Common myeloid progenitor, CD34-positive (primary cell): ENCODE results near the gene NPFFR2.

Experiments used
- CTCF ChIA-PET: fragments of 350-600 bp; sonication (Branson Sonifier 250); formaldehyde crosslinking; loops from one replicate; lab custom pipeline; 2021; ENCODE audit warnings: antibody characterized with exemption; lab: Charles Lee
- POLR2A ChIA-PET: fragments of 350-600 bp; sonication (Branson Sonifier 250); formaldehyde crosslinking; loops from one replicate; lab custom pipeline; 2021; ENCODE audit warnings: antibody characterized with exemption; lab: Charles Lee
- DNase-seq, 3 donors: peaks; one replicate each; pipeline versions ENCODE4 v3.0.0 to v3.0.0-alpha.2; 2013
- H3K27ac ChIP-seq, 2 experiments: 1 replicate in 1 of 2; 2 replicates in 1 of 2; pipeline ENCODE4 v1.7.0; 2013; ENCODE audit warnings: inconsistent platforms in 2 of 2, low read length in 2 of 2, mild to moderate bottlenecking in 2 of 2, low read depth in 1 of 2, moderate library complexity in 1 of 2; ENCODE audit not compliant: severe bottlenecking in 2 of 2, insufficient read depth in 1 of 2, poor library complexity in 1 of 2
- H3K27me3 ChIP-seq, 5 experiments: replicated peaks in 2 of 5; 1 replicate in 3 of 5; 2 replicates in 2 of 5; pipeline versions ENCODE4 v1.6.1 to v1.7.0; 2013; ENCODE audit warnings: low read length in 4 of 5, mild to moderate bottlenecking in 2 of 5, moderate library complexity in 2 of 5, inconsistent platforms in 1 of 5; ENCODE audit not compliant: insufficient read depth in 5 of 5, control insufficient read depth in 4 of 5
- H3K36me3 ChIP-seq, 4 experiments: 1 replicate in 2 of 4; 2 replicates in 2 of 4; pipeline versions ENCODE4 v1.6.1 to v1.7.0; 2013; ENCODE audit warnings: low read length in 3 of 4, control low read depth in 1 of 4, mild to moderate bottlenecking in 1 of 4; ENCODE audit not compliant: control insufficient read depth in 4 of 4, insufficient read depth in 4 of 4
- H3K4me1 ChIP-seq, 4 experiments: 1 replicate in 3 of 4; 2 replicates in 1 of 4; pipeline versions ENCODE4 v1.6.1 to v1.7.1; 2013; ENCODE audit warnings: low read length in 3 of 4, mild to moderate bottlenecking in 3 of 4, control low read depth in 1 of 4, inconsistent platforms in 1 of 4, moderate library complexity in 1 of 4; ENCODE audit not compliant: control insufficient read depth in 4 of 4, insufficient read depth in 4 of 4; ENCODE audit errors: control extremely low read depth in 1 of 4
- H3K4me3 ChIP-seq, 7 experiments: 1 replicate in 4 of 7; 2 replicates in 3 of 7; pipeline versions ENCODE4 v1.5.1 to v1.7.0; 2013; ENCODE audit warnings: mild to moderate bottlenecking in 7 of 7, low read length in 6 of 7, moderate library complexity in 6 of 7, inconsistent platforms in 2 of 7, low read depth in 2 of 7, control low read depth in 1 of 7; ENCODE audit not compliant: insufficient read depth in 4 of 7, control insufficient read depth in 1 of 7; ENCODE audit errors: extremely low read depth in 1 of 7
- H3K9me3 ChIP-seq, 5 experiments: 1 replicate in 4 of 5; 2 replicates in 1 of 5; pipeline versions ENCODE4 v1.6.1 to v1.7.1; 2013; ENCODE audit warnings: low read length in 4 of 5, mild to moderate bottlenecking in 2 of 5, inconsistent platforms in 1 of 5, low read depth in 1 of 5, moderate library complexity in 1 of 5; ENCODE audit not compliant: control insufficient read depth in 4 of 5, insufficient read depth in 2 of 5; ENCODE audit errors: control extremely low read depth in 1 of 5
- WGBS: methylation state at CpG from one replicate; pipeline ENCODE4 v1.1.5; 2013; ENCODE audit not compliant: insufficient coverage; 5-methylcytosine and 5-hydroxymethylcytosine counted together

The NPFFR2 gene

DNA sequence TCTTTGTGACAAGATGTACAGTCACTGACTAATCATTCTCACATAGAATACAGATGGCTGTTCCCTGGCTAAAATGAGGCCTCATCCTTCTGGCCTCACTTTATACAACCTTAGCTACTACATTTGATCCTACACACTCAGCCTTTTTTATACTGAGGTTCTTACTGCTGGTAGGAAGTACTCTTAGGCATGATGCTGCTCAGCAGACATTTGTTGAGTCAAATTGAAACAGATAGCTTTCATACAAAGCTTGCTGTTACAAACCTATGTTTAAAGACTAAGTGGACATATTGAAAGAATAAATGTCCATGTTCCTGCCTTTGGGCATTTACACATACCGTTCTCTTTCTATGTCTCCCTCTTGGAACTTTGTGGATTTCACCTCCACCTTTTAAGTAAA lies 154.9 kb downstream of the NPFFR2 start:
- no peak overlapping the region for H3K27ac ChIP-seq
- WGBS: 100% methylated on average over 1 of the region's 1 CpG
- POLR2A ChIA-PET: no interaction called here

DNA sequence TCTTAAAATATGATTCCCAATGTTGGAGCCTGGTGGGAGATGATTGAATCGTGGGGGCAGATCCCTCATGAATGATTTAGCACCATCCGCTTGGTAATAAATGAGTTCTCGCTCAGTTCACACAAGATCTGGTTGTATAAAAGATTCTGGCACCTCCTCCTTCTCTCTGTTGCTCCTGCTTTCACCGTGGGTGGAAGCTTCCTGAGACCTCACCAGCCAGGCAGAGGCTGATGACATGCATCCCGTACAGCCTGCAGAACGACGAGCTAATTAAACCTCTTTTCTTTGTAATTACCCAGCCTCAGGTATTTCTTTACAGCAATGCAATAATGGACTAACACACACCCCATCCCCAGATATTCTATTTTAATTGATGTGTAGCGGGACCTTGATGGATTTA lies 162.2 kb downstream of the NPFFR2 start:
- Histone ChIP-seq H3K4me3 (no peak overlapping the region), H3K36me3 (no peaks in the 10 kb centered on the region), H3K27me3 (no peaks in the 10 kb centered on the region), H3K9me3 (peaks cover 0 to 2% (median 0%) of the 10 kb centered on the region in 5 experiments), H3K27ac (no peak overlapping the region), H3K4me1 (no peaks in the 10 kb centered on the region)
- DNase-seq: no peak
- ChIA-PET POLR2A (no interaction called here), CTCF (no interaction called here)
- 100% methylated on average over 2 of the region's 8 CpGs for WGBS

More for the DNA sequence above, 154.9 kb downstream of the NPFFR2 start:
- no peaks in the 10 kb centered on the region for H3K27me3 ChIP-seq
- CTCF ChIA-PET: no interaction called here
- DNase-seq: no peak
- H3K9me3 ChIP-seq: no peaks in the 10 kb centered on the region
- no peak overlapping the region for H3K4me3 ChIP-seq
- H3K36me3 ChIP-seq: no peaks in the 10 kb centered on the region
- no peaks in the 10 kb centered on the region for H3K4me1 ChIP-seq

DNA sequence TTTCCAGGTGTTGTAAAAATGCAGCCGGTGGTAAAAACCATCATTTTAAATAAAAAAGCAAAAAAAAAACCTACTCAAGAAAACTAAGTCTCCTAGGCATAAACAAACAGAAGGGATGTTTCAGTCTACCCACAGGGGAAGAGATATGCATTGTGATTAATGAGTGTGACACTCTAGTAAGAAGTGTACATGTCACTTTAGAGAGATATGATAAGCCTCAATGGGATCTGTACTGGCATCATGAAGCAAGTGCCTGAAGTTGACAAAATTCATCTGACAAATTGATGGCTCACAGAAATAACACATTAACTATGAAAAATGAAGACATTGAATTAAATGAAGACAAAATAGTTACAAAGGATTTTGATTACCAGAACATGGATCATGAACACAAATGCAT lies 162.7 kb downstream of the NPFFR2 start:
- Histone ChIP-seq H3K4me1 (no peaks in the 10 kb centered on the region), H3K27ac (no peak overlapping the region), H3K36me3 (no peaks in the 10 kb centered on the region), H3K9me3 (peaks cover 0 to 2% (median 0%) of the 10 kb centered on the region in 5 experiments), H3K4me3 (no peak overlapping the region), H3K27me3 (no peaks in the 10 kb centered on the region)
- WGBS: no CpG with 5 or more reads among the region's 1 CpG
- CTCF ChIA-PET: no interaction called here
- DNase-seq: no peak
- POLR2A ChIA-PET: no interaction called here
